ENCODE data around the gene SERTAD2. TPM values are rescaled to one million over a fixed set of nuclear protein-coding genes. Genes with fewer than 3 reads are reported as not detected.
A peak's percentile ranks its signal among the peaks of the same experiment; 100 is the strongest.

SERTAD2 gene
- total RNA-seq, 1 donor, result 21.3 TPM

- no peak for DNase-seq (ENCODE audit: low read depth in 2 of 3, low spot score in 2 of 3)
Measured at GRCh38 chr2:64610316-64610855, 43.3 kb downstream of the SERTAD2 start.

- no peak for DNase-seq (ENCODE audit: low read depth in 2 of 3, low spot score in 2 of 3)
Measured at GRCh38 chr2:64609942-64610281, 43.8 kb downstream of the SERTAD2 start.

- DNase-seq (ENCODE audit: low read depth in 2 of 3, low spot score in 2 of 3), result peak; percentile 56 to 79 (median 79)
Measured at GRCh38 chr2:64609227-64609941, 44.3 kb downstream of the SERTAD2 start.

- peak in 1 of 3 donors; percentile 36 for DNase-seq (ENCODE audit: low read depth in 2 of 3, low spot score in 2 of 3)
Measured at GRCh38 chr2:64608867-64609226, 44.9 kb downstream of the SERTAD2 start.

- DNase-seq (ENCODE audit: low read depth in 2 of 3, low spot score in 2 of 3), result peak in 2 of 3 donors; percentile 22 to 23
Measured at GRCh38 chr2:64607381-64608304, 46.1 kb downstream of the SERTAD2 start.

- peak; percentile 47 to 97 (median 93) for DNase-seq (ENCODE audit: low read depth in 2 of 3, low spot score in 2 of 3)
Measured at GRCh38 chr2:64606479-64607363, 47.0 kb downstream of the SERTAD2 start.

- DNase-seq (ENCODE audit: low read depth in 2 of 3, low spot score in 2 of 3), result no peak
Measured at GRCh38 chr2:64605991-64606478, 47.7 kb downstream of the SERTAD2 start.

GRCh38 chr2:64605026-64605471 lies 48.7 kb downstream of the SERTAD2 start:
- DNase-seq (ENCODE audit: low read depth in 2 of 3, low spot score in 2 of 3), result no peak

- DNase-seq (ENCODE audit: low read depth in 2 of 3, low spot score in 2 of 3), result no peak
Measured at GRCh38 chr2:64604155-64604554, 49.6 kb downstream of the SERTAD2 start.

GRCh38 chr2:64602436-64602835 lies 51.3 kb downstream of the SERTAD2 start:
- DNase-seq (ENCODE audit: low read depth in 2 of 3, low spot score in 2 of 3), result no peak

- no peak for DNase-seq (ENCODE audit: low read depth in 2 of 3, low spot score in 2 of 3)
Measured at GRCh38 chr2:64601785-64602391, 51.8 kb downstream of the SERTAD2 start.

- no peak for DNase-seq (ENCODE audit: low read depth in 2 of 3, low spot score in 2 of 3)
Measured at GRCh38 chr2:64601034-64601754, 52.5 kb downstream of the SERTAD2 start.

- no peak for DNase-seq (ENCODE audit: low read depth in 2 of 3, low spot score in 2 of 3)
Measured at GRCh38 chr2:64599469-64599868, 54.2 kb downstream of the SERTAD2 start.

- no peak for DNase-seq (ENCODE audit: low read depth in 2 of 3, low spot score in 2 of 3)
Measured at GRCh38 chr2:64598226-64598625, 55.5 kb downstream of the SERTAD2 start.

- no peak for DNase-seq (ENCODE audit: low read depth in 2 of 3, low spot score in 2 of 3)
Measured at GRCh38 chr2:64595397-64596176, 58.1 kb downstream of the SERTAD2 start.

- no peak for DNase-seq (ENCODE audit: low read depth in 2 of 3, low spot score in 2 of 3)
Measured at GRCh38 chr2:64594226-64594989, 59.3 kb downstream of the SERTAD2 start.

GRCh38 chr2:64593035-64593655 lies 60.6 kb downstream of the SERTAD2 start:
- no peak for DNase-seq (ENCODE audit: low read depth in 2 of 3, low spot score in 2 of 3)

Data from hematopoietic multipotent progenitor cell (in vitro differentiated cells).